ENCODE results near the gene RNH1. TPM values are rescaled to one million over a fixed set of nuclear protein-coding genes. Genes with fewer than 3 reads are reported as not detected.
"Not testable (repeated sequence)": the region's sequence is repeated elsewhere in the genome, so short reads cannot be mapped to it uniquely, and the experiment has no call there.

RNH1 gene
- total RNA-seq, 1 donor from 2014 or later = 142 TPM

GRCh38 chr11:520428-521176 is 13.6 kb upstream of the RNH1 start:
- Histone ChIP-seq H3K27me3 (ENCODE audit: low read depth) (no peaks in the 10 kb centered on the region), H3K4me3 (no peak overlapping the region), H3K9me3 (replicated peaks) (peaks cover 9% of the 10 kb centered on the region), H3K4me1 (peaks cover 11% of the 10 kb centered on the region), H3K36me3 (no peaks in the 10 kb centered on the region), H3K27ac (replicated peaks) (no peak overlapping the region)
- TF ChIP-seq CTCF (IDR thresholded peaks at IDR 0.05; ENCODE audit: borderline replicate concordance) = peak; percentile 27
- DNase-seq = no peak
- intact Hi-C loops (cut with micrococcal nuclease) = no loop called here

- intact Hi-C loops (cut with micrococcal nuclease) = no loop called here
- H3K36me3 ChIP-seq = peaks cover 8% of the 10 kb centered on the region
- peak; percentile 100 for TF ChIP-seq CTCF (IDR thresholded peaks at IDR 0.05; ENCODE audit: borderline replicate concordance)
Observed at GRCh38 chr11:518463-519202, 11.6 kb upstream of the RNH1 start.

GRCh38 chr11:516918-517685 is 10.1 kb upstream of the RNH1 start:
- H3K27me3 ChIP-seq (ENCODE audit: low read depth); intact Hi-C loops (cut with micrococcal nuclease); H3K9me3 ChIP-seq (replicated peaks); H3K27ac ChIP-seq (replicated peaks); H3K4me3 ChIP-seq; DNase-seq: not testable (repeated sequence)
- Histone ChIP-seq H3K4me1 (peaks cover 11% of the 10 kb centered on the region), H3K36me3 (peaks cover 14% of the 10 kb centered on the region)

More at GRCh38 chr11:518463-519202, 11.6 kb upstream of the RNH1 start:
- H3K4me3 ChIP-seq = peak overlapping the region; percentile 57
- no peaks in the 10 kb centered on the region for H3K27me3 ChIP-seq (ENCODE audit: low read depth)
- peak overlapping the region; percentile 84 for H3K27ac ChIP-seq (replicated peaks)
- H3K4me1 ChIP-seq = peaks cover 11% of the 10 kb centered on the region
- peaks cover 9% of the 10 kb centered on the region for H3K9me3 ChIP-seq (replicated peaks)
- peak; percentile 89 for DNase-seq

GRCh38 chr11:516400-516799 is 9.4 kb upstream of the RNH1 start:
- Histone ChIP-seq H3K9me3 (replicated peaks) (peaks cover 9% of the 10 kb centered on the region), H3K4me3 (no peak overlapping the region), H3K27ac (replicated peaks) (no peak overlapping the region), H3K36me3 (peaks cover 17% of the 10 kb centered on the region), H3K27me3 (ENCODE audit: low read depth) (no peaks in the 10 kb centered on the region), H3K4me1 (peaks cover 11% of the 10 kb centered on the region)
- no peak for DNase-seq
- intact Hi-C loops (cut with micrococcal nuclease) = no loop called here
- no peak for TF ChIP-seq CTCF (IDR thresholded peaks at IDR 0.05; ENCODE audit: borderline replicate concordance)

- no peak overlapping the region for H3K4me3 ChIP-seq
- H3K27ac ChIP-seq (replicated peaks) = no peak overlapping the region
- intact Hi-C loops (cut with micrococcal nuclease) = no loop called here
- no peaks in the 10 kb centered on the region for H3K27me3 ChIP-seq (ENCODE audit: low read depth)
- peaks cover 29% of the 10 kb centered on the region for H3K36me3 ChIP-seq
- peaks cover 9% of the 10 kb centered on the region for H3K9me3 ChIP-seq (replicated peaks)
- no peak for TF ChIP-seq CTCF (IDR thresholded peaks at IDR 0.05; ENCODE audit: borderline replicate concordance)
- peaks cover 11% of the 10 kb centered on the region for H3K4me1 ChIP-seq
- DNase-seq = no peak
Observed at GRCh38 chr11:515131-515530, 8.1 kb upstream of the RNH1 start.
